KMS-11 (cell line): ENCODE data around the gene TNPO1.
A peak's percentile ranks its signal among the peaks of the same experiment; 100 is the strongest.

Experiments
- H2AFZ ChIP-seq: fragments of 200-600 bp; sonication (generic); 2 replicates; pipeline ENCODE4 v1.6.1; 2016; ENCODE audit warnings: antibody characterized with exemption, mixed run types, low read depth
- H3K27ac ChIP-seq: fragments of 200-600 bp; sonication (generic); 2 replicates; pipeline ENCODE4 v1.6.1; 2016; ENCODE audit warnings: mild to moderate bottlenecking, mixed run types
- H3K27me3 ChIP-seq: fragments of 200-600 bp; sonication (generic); 2 replicates; pipeline ENCODE4 v1.6.1; 2017; ENCODE audit warnings: mild to moderate bottlenecking, low read depth, mixed run types, moderate library complexity; ENCODE audit not compliant: insufficient read depth
- H3K36me3 ChIP-seq: fragments of 200-600 bp; sonication (generic); 2 replicates; pipeline ENCODE4 v1.6.1; 2017; ENCODE audit warnings: mild to moderate bottlenecking, mixed run types; ENCODE audit not compliant: insufficient read depth
- H3K4me1 ChIP-seq: fragments of 200-600 bp; sonication (generic); 2 replicates; pipeline ENCODE4 v1.6.1; 2016; ENCODE audit warnings: mild to moderate bottlenecking, low read depth, mixed run types; ENCODE audit not compliant: poor library complexity, severe bottlenecking
- H3K4me2 ChIP-seq: fragments of 200-600 bp; sonication (generic); 2 replicates; pipeline ENCODE4 v1.7.0; 2016; ENCODE audit warnings: mild to moderate bottlenecking, mixed run types
- H3K4me3 ChIP-seq: fragments of 200-600 bp; sonication (generic); IDR thresholded peaks from 2 replicates; pipeline ENCODE4 v1.6.1; 2017; ENCODE audit warnings: low read depth, low read length, mixed read lengths; ENCODE audit not compliant: insufficient read depth
- H3K79me2 ChIP-seq: fragments of 200-600 bp; sonication (generic); 2 replicates; pipeline ENCODE4 v1.6.1; 2016; ENCODE audit warnings: low read depth, mixed run types; ENCODE audit not compliant: insufficient read depth
- H3K9ac ChIP-seq: fragments of 200-600 bp; sonication (generic); 2 replicates; pipeline ENCODE4 v1.6.1; 2016; ENCODE audit warnings: mild to moderate bottlenecking, mixed run types
- H4K20me1 ChIP-seq: fragments of 200-600 bp; sonication (generic); 2 replicates; pipeline ENCODE4 v1.6.1; 2016; ENCODE audit warnings: mild to moderate bottlenecking, mixed run types; ENCODE audit not compliant: insufficient read depth
- TF ChIP-seq, protein P1 (sequence below): fragments of 200-600 bp; sonication (generic); conservative IDR thresholded peaks from 2 replicates; pipeline ENCODE4 v1.6.1; 2017; ENCODE audit warnings: low read depth, mild to moderate bottlenecking, antibody characterized with exemption, low read length, moderate library complexity, mixed read lengths

TNPO1 gene

GRCh38 chr5:72954389-72954788 lies 137.9 kb downstream of the TNPO1 start:
- peaks cover 11% of the 10 kb centered on the region; the same call in 1 of the 2 replicates for H3K79me2 ChIP-seq
- no peak overlapping the region for H3K27ac ChIP-seq
- peak overlapping the region; percentile 97; the same call in 1 of the 2 replicates for H3K4me2 ChIP-seq

DNA sequence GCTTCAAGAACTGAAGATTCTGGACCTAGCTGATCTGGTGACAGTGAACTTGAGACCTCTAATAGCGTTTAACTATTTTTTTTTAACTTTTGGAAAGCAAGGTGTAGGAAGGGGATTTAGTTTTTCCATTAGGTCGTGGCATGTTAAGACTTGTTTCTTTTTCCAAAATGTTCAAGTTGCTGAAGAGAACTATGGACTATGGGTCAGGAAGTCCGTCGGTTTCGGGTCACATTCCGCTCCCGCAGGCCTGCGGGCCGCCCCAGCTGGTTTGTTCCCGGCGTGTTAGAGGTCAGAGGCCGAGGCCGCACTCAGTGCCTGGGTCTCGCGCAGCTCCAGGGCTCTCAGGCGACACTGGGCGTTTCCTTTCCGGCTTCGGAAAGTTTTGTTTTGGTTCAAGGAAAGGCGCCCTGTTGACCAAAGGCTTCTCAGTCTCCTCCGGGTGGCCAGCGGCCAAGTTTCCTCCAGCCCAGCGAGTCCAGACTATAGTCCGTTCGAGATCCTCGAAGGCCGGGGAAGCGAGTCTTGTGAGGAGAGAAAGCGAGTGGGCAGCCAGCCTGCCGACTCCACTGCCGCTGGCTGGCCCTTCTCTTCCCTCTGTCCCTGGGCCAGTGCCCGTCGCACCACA lies 138.8 kb downstream of the TNPO1 start:
- TF ChIP-seq, protein P1, sequence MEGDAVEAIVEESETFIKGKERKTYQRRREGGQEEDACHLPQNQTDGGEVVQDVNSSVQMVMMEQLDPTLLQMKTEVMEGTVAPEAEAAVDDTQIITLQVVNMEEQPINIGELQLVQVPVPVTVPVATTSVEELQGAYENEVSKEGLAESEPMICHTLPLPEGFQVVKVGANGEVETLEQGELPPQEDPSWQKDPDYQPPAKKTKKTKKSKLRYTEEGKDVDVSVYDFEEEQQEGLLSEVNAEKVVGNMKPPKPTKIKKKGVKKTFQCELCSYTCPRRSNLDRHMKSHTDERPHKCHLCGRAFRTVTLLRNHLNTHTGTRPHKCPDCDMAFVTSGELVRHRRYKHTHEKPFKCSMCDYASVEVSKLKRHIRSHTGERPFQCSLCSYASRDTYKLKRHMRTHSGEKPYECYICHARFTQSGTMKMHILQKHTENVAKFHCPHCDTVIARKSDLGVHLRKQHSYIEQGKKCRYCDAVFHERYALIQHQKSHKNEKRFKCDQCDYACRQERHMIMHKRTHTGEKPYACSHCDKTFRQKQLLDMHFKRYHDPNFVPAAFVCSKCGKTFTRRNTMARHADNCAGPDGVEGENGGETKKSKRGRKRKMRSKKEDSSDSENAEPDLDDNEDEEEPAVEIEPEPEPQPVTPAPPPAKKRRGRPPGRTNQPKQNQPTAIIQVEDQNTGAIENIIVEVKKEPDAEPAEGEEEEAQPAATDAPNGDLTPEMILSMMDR = no peak
- no peak overlapping the region for H3K27ac ChIP-seq
- no peaks in the 10 kb centered on the region for H3K36me3 ChIP-seq
- peaks cover 11% of the 10 kb centered on the region; the same call in 1 of the 2 replicates for H3K79me2 ChIP-seq
- H4K20me1 ChIP-seq = no peaks in the 10 kb centered on the region
- H3K4me2 ChIP-seq = peak overlapping the region; percentile 97
- H2AFZ ChIP-seq = peak overlapping the region; percentile 100
- H3K27me3 ChIP-seq = no peaks in the 10 kb centered on the region; the same call in 1 of the 2 replicates
- H3K4me1 ChIP-seq = peaks cover 18% of the 10 kb centered on the region
- no peak overlapping the region for H3K4me3 ChIP-seq
- peak overlapping the region; percentile 50; the same call in 1 of the 2 replicates for H3K9ac ChIP-seq

More at GRCh38 chr5:72954389-72954788, 137.9 kb downstream of the TNPO1 start:
- Histone ChIP-seq H3K27me3 (no peaks in the 10 kb centered on the region; the same call in 1 of the 2 replicates), H3K9ac (no peak overlapping the region), H2AFZ (no peak overlapping the region), H3K4me1 (peaks cover 18% of the 10 kb centered on the region), H3K36me3 (no peaks in the 10 kb centered on the region), H4K20me1 (no peaks in the 10 kb centered on the region), H3K4me3 (no peak overlapping the region)
- TF ChIP-seq, protein P1 = no peak

DNA sequence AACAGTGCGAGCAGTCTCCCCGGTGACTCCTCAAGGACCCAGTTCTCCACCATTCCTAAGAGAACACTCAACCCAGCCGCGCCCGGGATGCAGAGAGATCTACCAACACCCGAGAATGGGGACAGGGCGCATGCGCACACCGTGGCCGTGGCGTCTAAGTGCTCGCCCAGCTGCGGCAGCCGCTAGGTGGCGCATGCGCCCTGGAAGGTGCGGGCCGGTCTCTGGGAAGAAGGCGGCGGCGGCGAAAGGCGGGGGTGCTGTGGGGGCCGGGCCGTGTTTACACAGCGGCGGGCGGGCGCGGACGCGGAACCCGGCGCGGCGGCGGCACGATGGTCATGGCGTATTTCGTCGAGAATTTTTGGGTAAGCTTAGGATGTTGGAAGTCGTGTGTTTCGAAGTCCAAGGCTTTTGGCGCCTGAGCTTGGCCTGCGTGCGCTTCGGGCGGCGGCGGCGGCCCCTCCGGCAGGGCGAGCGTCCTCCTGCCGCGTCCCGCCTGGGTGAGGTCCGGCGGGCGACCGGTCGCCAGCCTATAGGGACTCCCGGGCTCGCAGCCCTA lies 139.4 kb downstream of the TNPO1 start, which contains the start of gene FCHO2:
TSS of gene FCHO2 (plus strand) at position 274 of the 556 bp plus-strand sequence. CDS start at position 330, 56 bp downstream.
- TF ChIP-seq, protein P1 = peak; percentile 71
- Histone ChIP-seq H2AFZ (peak within 1 kb of the TSS; percentile 100), H3K27me3 (no peaks in the 10 kb centered on the region; the same call in 1 of the 2 replicates), H3K4me2 (peak within 1 kb of the TSS; percentile 97), H3K27ac (peak within 1 kb of the TSS; percentile 4; the same call in 1 of the 2 replicates), H3K36me3 (no peaks in the 10 kb centered on the region), H4K20me1 (no peaks in the 10 kb centered on the region), H3K4me3 (no peak within 1 kb of the TSS), H3K4me1 (peaks cover 18% of the 10 kb centered on the region), H3K79me2 (peaks cover 11% of the 10 kb centered on the region; the same call in 1 of the 2 replicates), H3K9ac (peak within 1 kb of the TSS; percentile 50; the same call in 1 of the 2 replicates)

DNA sequence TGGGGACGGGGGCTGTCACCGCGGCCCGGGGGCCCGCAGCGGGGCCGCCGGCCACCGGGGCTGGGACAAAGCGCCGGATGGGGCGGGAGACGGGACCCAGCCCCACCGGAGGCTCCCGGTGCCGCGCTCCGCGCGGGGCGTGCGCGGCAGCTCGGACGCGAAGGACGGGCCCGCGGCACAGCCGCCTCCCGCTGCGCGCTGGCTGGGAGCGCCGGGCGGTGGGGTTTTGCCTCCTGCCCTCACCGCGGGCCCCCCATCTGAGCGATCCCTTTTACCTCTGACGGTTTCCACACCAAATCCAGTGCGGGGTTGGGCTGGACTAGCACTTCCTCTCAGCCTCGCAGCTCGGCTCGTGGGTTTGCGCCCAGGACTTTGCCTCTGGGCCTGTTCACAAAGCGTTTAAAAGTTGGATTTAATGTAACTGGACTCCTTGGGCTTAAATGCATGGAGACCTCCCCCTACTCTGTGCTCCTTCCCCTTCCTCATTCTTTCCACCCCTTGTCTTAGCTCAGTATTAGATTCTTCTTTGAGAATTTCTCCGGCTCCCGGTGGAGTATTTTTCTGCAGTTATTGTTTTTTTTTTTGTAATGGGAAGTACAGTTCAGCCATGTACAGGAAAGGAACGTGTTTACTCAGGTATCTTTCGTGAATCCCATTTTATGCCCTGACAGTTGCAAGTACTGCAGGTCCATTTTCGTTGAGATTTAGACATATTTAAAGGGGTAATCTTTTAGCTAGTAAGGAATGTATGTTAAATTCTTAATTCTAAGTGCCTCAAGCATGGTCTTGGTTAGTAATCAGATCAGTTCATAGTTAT lies 140.1 kb downstream of the TNPO1 start:
- peaks cover 18% of the 10 kb centered on the region for H3K4me1 ChIP-seq
- no peaks in the 10 kb centered on the region; the same call in 1 of the 2 replicates for H3K27me3 ChIP-seq
- peak overlapping the region; percentile 50; the same call in 1 of the 2 replicates for H3K9ac ChIP-seq
- TF ChIP-seq, protein P1 = no peak
- peak overlapping the region; percentile 100 for H2AFZ ChIP-seq
- no peaks in the 10 kb centered on the region for H3K36me3 ChIP-seq
- H4K20me1 ChIP-seq = no peaks in the 10 kb centered on the region
- H3K79me2 ChIP-seq = peaks cover 11% of the 10 kb centered on the region; the same call in 1 of the 2 replicates
- peak overlapping the region; percentile 59 for H3K4me2 ChIP-seq
- H3K27ac ChIP-seq = peak overlapping the region; percentile 4; the same call in 1 of the 2 replicates
- H3K4me3 ChIP-seq = no peak overlapping the region
